ENCODE results near the gene ATP1A2.

Gene ATP1A2

DNA sequence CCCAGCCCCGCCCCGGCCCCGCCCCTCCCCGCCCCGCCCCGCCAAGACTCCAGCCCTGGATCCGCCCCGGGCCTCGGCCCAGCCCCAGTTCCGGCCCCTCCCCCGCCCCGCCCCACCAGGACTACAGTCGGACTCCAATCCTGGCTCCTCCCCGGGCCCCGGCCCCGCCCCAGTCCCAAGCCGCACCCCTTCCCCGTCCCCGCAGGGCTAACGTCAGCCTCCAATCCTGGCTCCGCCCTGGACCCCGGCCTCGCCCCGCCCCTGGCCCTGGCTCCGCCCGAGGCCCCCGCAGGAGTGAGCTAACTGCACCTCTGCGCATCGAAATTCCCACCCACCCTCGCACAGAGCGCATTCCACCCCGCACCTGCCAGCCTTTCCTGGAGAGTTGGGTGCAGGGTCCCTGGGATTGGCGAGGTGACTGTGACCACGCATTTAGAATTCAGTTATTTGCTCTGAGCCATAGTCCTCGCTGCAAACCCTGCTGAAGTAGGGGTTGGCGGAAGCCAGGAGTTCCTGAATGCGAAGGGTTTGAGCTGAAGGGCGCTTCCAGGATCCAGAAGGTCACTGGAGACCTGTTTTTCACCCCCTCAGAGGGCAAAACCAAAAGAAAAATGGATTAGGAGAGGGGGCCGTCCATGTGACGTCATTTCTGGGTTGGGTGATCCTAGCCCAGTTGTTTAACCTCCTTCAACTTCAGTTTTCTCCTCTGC is 16.6 kb upstream of the ATP1A2 start:
- Histone ChIP-seq H3K79me2 (ENCODE audit: control insufficient read depth, low read length) (peaks cover 28% of the 10 kb centered on the region), H3F3A (ENCODE audit: control insufficient read depth, insufficient read depth) (0 out of 2 replicates have a peak, but pooled peaks cover 4% of the 10 kb centered on the region), H3K4me2 (ENCODE audit: low read length) (peak overlapping the region; percentile 99), H3K27me3 (ENCODE audit: control insufficient read depth, low read length) (no peaks in the 10 kb centered on the region), H3K4me3 (ENCODE audit: low read length) (peak overlapping the region; percentile 82), H4K20me1 (ENCODE audit: control insufficient read depth, insufficient read depth, low read depth, low read length) (no peaks in the 10 kb centered on the region), H3K36me3 (ENCODE audit: control insufficient read depth, low read length) (peaks cover 7% of the 10 kb centered on the region; the same call in 1 of the 2 replicates), H3K27ac (ENCODE audit: low read depth, low read length) (peak overlapping the region; percentile 8; the same call in 1 of the 2 replicates), H3K9me2 (replicated peaks; ENCODE audit: control insufficient read depth, low read length) (no peaks in the 10 kb centered on the region), H3K4me1 (ENCODE audit: control insufficient read depth, low read length) (peaks cover 42% of the 10 kb centered on the region), H3K9me3 (ENCODE audit: control insufficient read depth, insufficient read depth, low read length) (no peaks in the 10 kb centered on the region)
- no peak for TF ChIP-seq EZH2phosphoT487 (IDR thresholded peaks at IDR 0.05; ENCODE audit: borderline replicate concordance, low read length)
- TF ChIP-seq, protein P1, sequence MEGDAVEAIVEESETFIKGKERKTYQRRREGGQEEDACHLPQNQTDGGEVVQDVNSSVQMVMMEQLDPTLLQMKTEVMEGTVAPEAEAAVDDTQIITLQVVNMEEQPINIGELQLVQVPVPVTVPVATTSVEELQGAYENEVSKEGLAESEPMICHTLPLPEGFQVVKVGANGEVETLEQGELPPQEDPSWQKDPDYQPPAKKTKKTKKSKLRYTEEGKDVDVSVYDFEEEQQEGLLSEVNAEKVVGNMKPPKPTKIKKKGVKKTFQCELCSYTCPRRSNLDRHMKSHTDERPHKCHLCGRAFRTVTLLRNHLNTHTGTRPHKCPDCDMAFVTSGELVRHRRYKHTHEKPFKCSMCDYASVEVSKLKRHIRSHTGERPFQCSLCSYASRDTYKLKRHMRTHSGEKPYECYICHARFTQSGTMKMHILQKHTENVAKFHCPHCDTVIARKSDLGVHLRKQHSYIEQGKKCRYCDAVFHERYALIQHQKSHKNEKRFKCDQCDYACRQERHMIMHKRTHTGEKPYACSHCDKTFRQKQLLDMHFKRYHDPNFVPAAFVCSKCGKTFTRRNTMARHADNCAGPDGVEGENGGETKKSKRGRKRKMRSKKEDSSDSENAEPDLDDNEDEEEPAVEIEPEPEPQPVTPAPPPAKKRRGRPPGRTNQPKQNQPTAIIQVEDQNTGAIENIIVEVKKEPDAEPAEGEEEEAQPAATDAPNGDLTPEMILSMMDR (IDR thresholded peaks at IDR 0.05; ENCODE audit: low read depth, low read length, poor library complexity, severe bottlenecking) = no peak

DNA sequence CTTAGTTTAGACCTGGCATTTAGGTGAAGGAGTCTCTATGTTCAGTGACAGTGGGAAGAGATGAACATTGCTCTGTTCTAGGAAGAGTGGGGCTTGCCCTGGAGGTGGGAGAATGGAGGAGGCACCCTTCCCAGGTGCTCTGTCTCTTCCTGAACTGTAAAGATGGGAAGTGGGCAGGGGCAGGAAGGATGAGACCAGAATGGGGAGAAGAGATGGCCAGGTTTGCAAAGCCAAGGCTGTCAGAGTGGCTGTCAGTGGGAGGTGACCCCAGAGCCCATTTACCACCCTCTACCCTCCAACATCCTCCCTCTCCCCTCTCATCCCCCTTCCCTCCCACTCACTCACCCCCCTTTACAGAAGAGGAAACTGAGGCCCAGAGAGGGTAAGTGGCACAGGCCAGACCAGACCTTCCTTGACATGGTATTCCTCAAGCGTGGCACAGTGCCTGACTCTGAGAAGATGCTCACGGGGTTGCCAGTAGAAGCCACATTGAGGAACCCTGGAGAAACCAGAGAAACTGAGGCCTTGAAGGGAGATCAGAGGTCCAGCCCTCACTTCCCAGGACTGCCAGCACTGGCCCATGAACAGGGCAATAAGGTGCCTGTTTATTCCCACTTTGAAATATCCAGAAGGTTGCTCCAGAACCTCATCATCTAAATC is 15.7 kb upstream of the ATP1A2 start:
- peaks cover 42% of the 10 kb centered on the region for H3K4me1 ChIP-seq (ENCODE audit: control insufficient read depth, low read length)
- peak overlapping the region; percentile 99 for H3K4me2 ChIP-seq (ENCODE audit: low read length)
- H3K27ac ChIP-seq (ENCODE audit: low read depth, low read length) = no peak overlapping the region

GRCh38 chr1:160101037-160101716 is 14.4 kb upstream of the ATP1A2 start:
- no peaks in the 10 kb centered on the region for H3K36me3 ChIP-seq (ENCODE audit: control insufficient read depth, low read length)
- H3K4me1 ChIP-seq (ENCODE audit: control insufficient read depth, low read length) = peaks cover 39% of the 10 kb centered on the region
- H3F3A ChIP-seq (ENCODE audit: control insufficient read depth, insufficient read depth) = 0 out of 2 replicates have a peak, but pooled peaks cover 4% of the 10 kb centered on the region
- no peaks in the 10 kb centered on the region for H3K9me2 ChIP-seq (replicated peaks; ENCODE audit: control insufficient read depth, low read length)
- H3K4me3 ChIP-seq (ENCODE audit: low read length) = peak overlapping the region; percentile 61
- H3K27ac ChIP-seq (ENCODE audit: low read depth, low read length) = no peak overlapping the region
- no peaks in the 10 kb centered on the region for H4K20me1 ChIP-seq (ENCODE audit: control insufficient read depth, insufficient read depth, low read depth, low read length)
- H3K9me3 ChIP-seq (ENCODE audit: control insufficient read depth, insufficient read depth, low read length) = no peaks in the 10 kb centered on the region
- no peaks in the 10 kb centered on the region for H3K27me3 ChIP-seq (ENCODE audit: control insufficient read depth, low read length)
- no peak for TF ChIP-seq EZH2phosphoT487 (IDR thresholded peaks at IDR 0.05; ENCODE audit: borderline replicate concordance, low read length)
- TF ChIP-seq, protein P1 (IDR thresholded peaks at IDR 0.05; ENCODE audit: low read depth, low read length, poor library complexity, severe bottlenecking) = peak; percentile 99
- peaks cover 21% of the 10 kb centered on the region for H3K79me2 ChIP-seq (ENCODE audit: control insufficient read depth, low read length)
- peak overlapping the region; percentile 73 for H3K4me2 ChIP-seq (ENCODE audit: low read length)

More for the DNA sequence above, 15.7 kb upstream of the ATP1A2 start:
- no peak for TF ChIP-seq EZH2phosphoT487 (IDR thresholded peaks at IDR 0.05; ENCODE audit: borderline replicate concordance, low read length)
- TF ChIP-seq, protein P1 (IDR thresholded peaks at IDR 0.05; ENCODE audit: low read depth, low read length, poor library complexity, severe bottlenecking) = no peak
- H3K36me3 ChIP-seq (ENCODE audit: control insufficient read depth, low read length) = peaks cover under 1% of the 10 kb centered on the region; the same call in 1 of the 2 replicates
- H3K9me2 ChIP-seq (replicated peaks; ENCODE audit: control insufficient read depth, low read length) = no peaks in the 10 kb centered on the region
- no peaks in the 10 kb centered on the region for H4K20me1 ChIP-seq (ENCODE audit: control insufficient read depth, insufficient read depth, low read depth, low read length)
- no peaks in the 10 kb centered on the region for H3K9me3 ChIP-seq (ENCODE audit: control insufficient read depth, insufficient read depth, low read length)
- H3F3A ChIP-seq (ENCODE audit: control insufficient read depth, insufficient read depth) = 0 out of 2 replicates have a peak, but pooled peaks cover 4% of the 10 kb centered on the region
- H3K4me3 ChIP-seq (ENCODE audit: low read length) = peak overlapping the region; percentile 82
- no peaks in the 10 kb centered on the region for H3K27me3 ChIP-seq (ENCODE audit: control insufficient read depth, low read length)
- H3K79me2 ChIP-seq (ENCODE audit: control insufficient read depth, low read length) = peaks cover 28% of the 10 kb centered on the region
